GM21515 (cell line): ENCODE results near the gene NCOA7.
"Not testable (repeated sequence)": the region's sequence is repeated elsewhere in the genome, so short reads cannot be mapped to it uniquely, and the experiment has no call there.

Experiments used
- ATAC-seq: cut with Tn5 transposase; IDR thresholded peaks from one replicate; pipeline ENCODE4 v1.9.1; 2021; ENCODE audit not compliant: unreplicated experiment

Gene NCOA7

GRCh38 chr6:125943528-125944433 is 153.0 kb downstream of the NCOA7 start:
- ATAC-seq, result no peak

DNA sequence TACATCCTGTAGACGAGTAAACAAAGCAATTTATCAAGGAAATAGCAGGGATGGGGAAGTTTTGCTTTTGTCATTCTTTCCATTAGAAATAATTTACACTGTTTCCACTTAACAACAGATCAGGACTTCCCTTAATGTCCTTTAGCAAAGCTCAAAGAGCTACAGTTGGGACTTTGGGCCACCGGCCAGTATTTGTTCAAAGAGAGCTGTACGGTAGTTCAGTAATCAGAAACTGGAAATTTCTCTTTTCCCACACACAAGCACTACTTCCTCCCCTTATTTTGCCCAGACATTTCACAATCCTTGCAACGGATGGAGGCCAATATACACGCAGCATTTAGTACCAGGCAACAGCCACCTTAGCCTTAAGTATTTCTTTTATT is 153.7 kb downstream of the NCOA7 start:
- no peak for ATAC-seq

- ATAC-seq, result no peak
Measured at GRCh38 chr6:125944896-125945295, 154.1 kb downstream of the NCOA7 start.

DNA sequence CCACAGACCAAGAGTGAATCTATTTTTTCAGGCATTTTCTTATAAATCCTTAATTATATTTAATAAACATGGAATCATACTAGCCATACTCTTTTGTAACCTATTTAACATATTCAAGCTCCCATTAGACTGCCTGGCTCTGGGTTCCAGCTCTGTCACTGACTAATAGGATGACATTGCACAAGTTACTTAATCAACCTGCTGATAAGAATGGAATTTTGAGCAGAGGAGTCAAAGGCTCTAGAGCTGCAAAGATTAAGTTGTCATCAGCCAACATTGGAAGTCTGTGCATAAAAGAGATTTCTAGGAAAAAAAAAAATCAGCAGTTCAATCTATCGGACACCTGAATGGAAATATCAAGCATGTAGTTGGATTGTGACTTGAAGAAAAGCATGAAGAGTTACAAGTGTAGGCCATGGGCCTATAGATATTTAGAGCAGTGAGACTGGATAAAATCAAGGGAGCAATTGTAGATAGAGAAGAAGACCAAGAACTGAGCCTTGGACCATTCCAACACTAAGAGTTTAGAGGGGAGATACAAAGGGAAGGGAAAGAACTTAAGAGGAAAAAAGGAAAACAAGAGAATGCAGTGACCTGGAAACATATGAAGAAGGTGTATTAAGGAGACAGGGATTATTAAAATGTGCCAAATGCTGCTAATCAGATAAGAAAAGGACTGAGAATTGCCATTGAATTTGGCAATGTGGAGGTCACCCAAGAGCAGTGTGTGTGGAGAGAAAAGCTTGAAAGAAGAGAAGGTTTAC is 154.8 kb downstream of the NCOA7 start:
- ATAC-seq, result no peak

DNA sequence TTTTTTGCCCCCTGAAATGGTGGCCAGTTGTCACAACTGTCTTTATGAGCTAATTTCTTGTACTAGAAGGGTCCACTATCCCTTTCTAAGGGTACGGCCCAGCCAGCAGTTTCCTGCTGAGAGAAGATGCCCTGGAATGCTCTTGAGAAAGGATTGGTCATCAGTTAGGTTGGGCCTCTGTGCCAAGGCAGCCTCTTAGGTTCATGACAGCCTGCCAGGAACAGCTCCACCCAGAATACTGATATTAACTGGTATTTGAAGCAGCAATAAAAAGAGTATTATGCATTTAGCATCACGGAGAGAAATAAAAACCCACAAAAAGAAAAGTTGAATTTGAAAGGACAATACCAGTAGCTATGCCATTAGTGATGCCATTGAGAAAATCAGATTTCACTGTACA is 156.9 kb downstream of the NCOA7 start:
- no peak for ATAC-seq

- ATAC-seq, result no peak
Measured at GRCh38 chr6:125948455-125948854, 157.7 kb downstream of the NCOA7 start.

DNA sequence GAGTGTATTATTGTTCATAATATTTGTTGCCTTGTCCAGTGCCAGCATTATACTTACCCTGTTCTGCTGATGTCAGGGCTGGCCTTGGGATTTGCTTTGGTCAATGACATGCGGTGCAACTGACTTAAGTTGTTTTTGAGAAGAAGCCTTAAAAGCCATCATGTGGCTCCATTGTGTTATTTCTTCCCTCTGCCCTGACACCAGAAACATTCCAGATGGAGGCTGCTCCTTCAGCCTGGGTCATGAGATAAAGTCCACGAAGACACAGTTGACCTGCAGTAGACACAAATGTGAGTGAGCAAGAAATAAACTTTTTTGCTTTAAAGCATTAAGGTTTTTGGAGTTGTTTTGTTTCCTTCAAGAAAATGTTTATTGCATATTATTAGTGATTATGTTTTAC is 158.3 kb downstream of the NCOA7 start:
- no peak for ATAC-seq

GRCh38 chr6:125950293-125950692 is 159.5 kb downstream of the NCOA7 start:
- no peak for ATAC-seq

DNA sequence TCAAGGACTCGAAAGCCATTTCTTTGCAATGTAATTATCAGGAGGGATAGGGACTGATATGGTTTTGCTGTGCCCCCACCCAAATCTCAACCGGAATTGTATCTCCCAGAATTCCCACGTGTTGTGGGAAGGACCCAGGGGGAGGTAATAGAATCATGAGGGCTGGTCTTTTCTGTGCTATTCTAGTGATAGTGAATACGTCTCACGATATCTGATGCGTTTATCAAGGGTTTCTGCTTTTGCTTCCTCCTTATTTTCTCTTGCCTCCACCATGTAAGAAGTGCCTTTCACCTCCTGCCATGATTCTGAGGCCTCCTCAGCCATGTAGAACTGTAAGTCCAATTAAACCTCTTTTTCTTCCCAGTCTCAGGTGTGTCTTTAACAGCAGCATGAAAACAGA is 160.0 kb downstream of the NCOA7 start:
- not testable (repeated sequence) for ATAC-seq

GRCh38 chr6:125951323-125951722 is 160.6 kb downstream of the NCOA7 start:
- ATAC-seq, result no peak

DNA sequence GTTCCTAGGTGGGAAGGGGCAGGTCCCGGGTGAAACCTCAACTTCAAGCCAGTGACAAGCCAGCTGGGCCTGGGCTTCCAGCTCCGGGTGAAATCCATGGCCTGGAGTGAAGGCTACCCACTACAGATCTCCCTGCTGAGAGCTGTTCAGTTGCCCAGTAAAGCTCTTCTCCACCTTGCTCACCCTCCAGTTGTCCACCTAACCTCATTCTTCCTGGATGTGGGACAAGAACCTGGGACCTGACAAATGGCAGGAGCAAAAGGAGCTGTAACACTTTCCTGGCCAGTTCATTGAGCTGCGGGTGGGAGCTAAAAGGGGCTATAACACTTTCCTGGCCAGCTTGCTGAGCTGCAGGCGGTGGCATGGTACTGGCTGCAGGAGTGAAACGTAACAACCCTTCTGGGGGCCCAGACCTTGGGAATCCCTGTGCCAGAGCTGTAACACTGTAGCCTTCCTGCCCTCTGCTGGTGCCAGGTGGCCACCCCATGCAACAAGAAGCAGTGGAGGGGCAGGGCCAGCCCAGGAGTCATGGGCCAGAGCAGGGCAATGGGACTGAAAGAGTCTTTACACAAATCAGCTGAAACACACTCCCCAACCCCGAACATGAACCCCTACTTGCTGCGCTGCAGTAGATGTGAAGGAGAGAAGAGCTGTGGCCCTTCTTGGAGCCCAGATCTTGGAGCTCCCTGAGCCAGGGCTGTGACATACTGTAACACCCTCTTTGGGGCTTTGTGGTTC is 162.2 kb downstream of the NCOA7 start:
- no peak for ATAC-seq

- ATAC-seq, result no peak
Measured at GRCh38 chr6:125953502-125953875, 162.7 kb downstream of the NCOA7 start.

DNA sequence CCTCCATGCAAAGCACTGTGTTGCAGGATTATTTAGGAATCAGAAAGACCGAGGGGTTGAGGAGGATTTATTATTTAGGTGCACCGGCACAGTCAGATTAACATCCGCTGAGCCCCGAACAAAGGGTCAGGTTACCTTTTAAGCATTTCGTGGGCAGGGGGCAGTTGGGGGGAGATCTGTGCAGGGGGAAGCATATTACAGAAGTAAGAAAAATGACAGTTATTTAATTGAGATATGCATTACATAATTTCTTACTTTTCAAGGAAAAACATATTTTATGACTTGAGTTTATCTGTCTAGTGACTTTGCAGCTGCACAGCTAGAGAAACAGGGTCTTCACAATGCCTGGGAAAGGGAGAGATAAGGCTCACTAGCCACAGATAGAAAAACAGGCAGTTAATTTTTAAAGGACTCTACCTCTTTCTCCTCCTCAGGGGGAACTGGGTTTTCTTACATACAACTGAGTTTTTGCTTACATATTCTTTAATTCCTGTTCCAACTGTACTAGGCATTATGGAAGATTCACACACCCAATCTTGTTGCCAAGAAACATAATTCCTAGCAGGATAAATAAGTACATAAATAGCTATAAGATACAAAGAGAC is 164.1 kb downstream of the NCOA7 start:
- no peak for ATAC-seq

- ATAC-seq, result no peak
Measured at GRCh38 chr6:125955973-125956372, 165.2 kb downstream of the NCOA7 start.

DNA sequence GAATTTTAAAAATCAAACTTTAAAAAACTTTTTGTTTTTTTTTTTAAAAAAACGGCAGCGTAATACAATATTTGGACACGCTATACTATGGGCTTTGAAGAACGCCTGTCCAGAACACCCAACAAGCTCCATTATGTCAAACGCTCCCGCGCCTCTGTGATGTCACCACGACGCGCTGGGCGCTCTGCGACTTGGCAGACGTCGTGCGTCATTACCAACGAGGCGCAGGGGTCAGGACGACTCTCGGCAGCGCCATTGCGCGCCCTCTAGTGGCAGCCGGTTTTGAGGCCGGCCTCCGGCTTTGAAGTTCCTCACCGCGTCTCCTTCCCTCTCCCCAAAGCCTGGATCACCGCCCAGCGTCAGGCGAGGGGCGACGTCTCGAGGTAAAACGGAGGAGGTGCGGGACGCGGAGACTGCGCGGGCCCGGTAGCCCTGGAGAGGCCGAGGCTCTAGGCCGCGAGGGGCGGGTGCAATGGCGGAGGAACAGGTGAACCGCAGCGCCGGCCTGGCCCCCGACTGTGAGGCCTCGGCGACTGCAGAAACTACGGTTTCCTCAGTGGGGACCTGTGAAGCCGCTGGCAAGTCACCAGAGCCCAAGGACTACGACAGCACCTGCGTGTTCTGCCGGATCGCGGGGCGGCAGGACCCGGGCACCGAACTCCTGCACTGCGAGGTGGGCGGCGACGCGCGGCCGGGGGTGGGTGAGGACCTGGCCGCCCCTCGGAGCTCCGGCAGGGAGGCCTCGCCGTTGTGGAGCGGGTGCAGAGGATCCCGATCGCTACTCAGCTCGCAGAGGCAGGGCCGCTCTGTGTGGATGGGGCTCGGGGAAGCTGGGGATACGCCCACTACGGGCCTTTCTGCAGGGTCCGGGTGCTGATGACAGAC is 166.0 kb downstream of the NCOA7 start, which contains the start of gene HINT3:
Gene HINT3 (plus strand): TSS at position 265 of the 885 bp plus-strand sequence. CDS start 208 bp downstream, at position 473.
- peak; percentile 92 for ATAC-seq

DNA sequence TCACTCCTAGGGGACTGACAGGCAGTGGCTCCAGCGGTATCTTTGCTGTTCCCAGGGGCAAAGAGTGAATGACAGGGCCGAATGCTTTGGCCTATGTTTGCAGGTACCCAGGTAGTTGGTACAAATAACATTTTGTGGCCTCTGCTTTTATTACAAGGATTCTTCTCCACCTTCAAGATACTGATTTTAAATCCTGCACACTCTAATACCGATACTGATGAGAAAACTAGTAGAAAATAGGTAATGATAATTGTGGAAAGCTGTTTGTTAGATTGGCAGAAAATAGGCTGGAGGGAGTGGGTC is 166.6 kb downstream of the NCOA7 start:
- no peak for ATAC-seq

- no peak for ATAC-seq
Measured at GRCh38 chr6:125957845-125958244, 167.1 kb downstream of the NCOA7 start.

DNA sequence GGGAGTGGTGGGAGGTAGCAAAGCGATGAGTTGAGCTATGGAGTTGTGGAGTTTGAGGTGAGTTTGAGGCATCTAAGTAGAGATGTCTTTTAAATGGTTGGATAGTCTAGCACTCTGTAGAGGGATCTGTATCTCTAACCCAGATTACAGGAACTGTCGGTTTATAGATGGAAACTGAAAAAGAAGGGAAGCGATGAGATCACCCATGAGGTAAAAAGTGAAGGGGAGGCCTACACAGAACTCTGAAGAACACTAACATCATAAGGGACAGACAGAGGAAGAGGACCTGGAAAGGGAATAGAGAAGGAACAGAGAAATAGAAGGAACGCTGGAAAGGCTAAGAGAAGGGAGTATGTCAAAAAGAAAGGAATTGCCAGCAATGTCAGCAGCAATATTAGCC is 168.3 kb downstream of the NCOA7 start:
- ATAC-seq, result no peak

DNA sequence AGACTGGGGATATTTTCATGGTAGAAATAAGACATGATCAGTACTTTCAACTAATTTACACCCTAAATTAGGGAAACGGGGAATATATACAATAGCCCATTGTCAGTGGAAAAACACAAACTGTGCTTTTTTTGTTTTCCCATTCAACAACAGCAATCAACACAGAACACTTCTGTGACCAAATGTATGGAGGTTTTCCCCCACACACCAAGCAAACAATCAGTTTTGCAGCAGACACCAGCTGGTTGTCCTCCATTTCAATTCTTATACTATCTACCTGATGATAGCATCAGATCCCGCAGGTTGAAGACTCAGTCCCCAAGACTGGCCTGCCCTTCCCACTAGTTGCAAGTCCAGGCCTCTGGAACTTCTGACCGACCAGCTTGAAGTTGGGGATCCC is 170.4 kb downstream of the NCOA7 start:
- no peak for ATAC-seq

- no peak for ATAC-seq
Measured at GRCh38 chr6:125962900-125963497, 172.2 kb downstream of the NCOA7 start.
